ELR (cell line): Measurements from ENCODE around the gene ABCD2.
"Not testable (repeated sequence)": the region's sequence is repeated elsewhere in the genome, so short reads cannot be mapped to it uniquely, and the experiment has no call there.

ENCODE experiments used
- DNase-seq: peaks from one replicate; pipeline ENCODE4 v3.0.0-alpha.2; 2015; ENCODE audit warnings: low read depth

Gene ABCD2

GRCh38 chr12:39533951-39534350 is 85.7 kb downstream of the ABCD2 start:
- no peak for DNase-seq

DNA sequence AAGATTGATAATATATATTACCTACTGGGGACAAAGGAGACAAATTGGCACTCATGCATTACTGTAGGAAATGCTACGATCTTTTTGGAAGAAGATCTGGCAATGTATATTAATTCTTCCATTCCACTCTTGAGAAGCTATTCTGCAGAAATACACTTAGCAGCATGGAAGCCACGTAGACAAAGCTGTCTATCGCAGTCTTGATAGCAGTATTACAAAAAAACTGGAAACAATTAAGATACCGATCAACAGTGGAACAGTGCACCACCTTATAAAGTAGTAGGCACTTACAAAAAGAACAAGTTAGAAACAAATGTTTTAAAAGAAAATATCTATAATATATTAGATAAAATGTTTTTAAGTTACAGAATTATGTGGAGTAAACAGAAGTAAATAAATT is 87.2 kb downstream of the ABCD2 start:
- DNase-seq = no peak

DNA sequence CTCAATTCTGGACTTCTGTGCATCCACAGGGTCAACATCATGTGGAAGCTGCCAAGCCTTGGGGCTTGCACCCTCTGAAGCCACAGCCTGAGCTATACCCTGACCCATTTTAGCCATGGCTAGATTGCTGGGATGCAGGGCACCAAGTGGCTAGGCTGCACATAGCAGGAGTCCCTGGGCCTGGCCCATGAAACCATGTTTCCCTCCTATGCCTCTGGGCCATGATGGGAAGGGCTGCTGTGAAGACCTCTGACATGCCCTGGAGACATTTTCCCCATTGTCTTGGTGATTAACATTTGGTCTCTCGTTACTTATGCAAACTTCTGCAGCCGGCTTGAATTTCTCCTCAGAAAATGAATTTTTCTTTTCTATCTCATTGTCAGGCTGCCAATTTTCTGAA is 92.6 kb downstream of the ABCD2 start:
- no peak for DNase-seq

DNA sequence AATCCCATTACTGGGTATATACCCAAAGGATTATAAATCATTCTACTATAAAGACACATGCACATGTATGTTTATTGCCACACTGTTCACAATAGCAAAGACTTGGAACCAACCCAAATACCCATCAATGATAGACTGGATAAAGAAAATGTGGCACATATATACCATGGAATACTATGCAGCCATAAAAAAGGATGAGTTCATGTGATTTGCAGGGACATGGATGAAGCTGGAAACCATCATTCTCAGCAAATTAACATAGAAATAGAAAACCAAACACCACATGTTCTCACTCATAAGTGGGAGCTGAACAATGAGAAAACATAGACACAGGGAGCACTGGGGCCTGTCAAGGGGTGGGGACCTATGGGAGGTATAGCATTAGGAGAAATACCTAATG is 97.4 kb downstream of the ABCD2 start:
- not testable (repeated sequence) for DNase-seq

GRCh38 chr12:39510001-39510400 is 109.6 kb downstream of the ABCD2 start:
- no peak for DNase-seq

DNA sequence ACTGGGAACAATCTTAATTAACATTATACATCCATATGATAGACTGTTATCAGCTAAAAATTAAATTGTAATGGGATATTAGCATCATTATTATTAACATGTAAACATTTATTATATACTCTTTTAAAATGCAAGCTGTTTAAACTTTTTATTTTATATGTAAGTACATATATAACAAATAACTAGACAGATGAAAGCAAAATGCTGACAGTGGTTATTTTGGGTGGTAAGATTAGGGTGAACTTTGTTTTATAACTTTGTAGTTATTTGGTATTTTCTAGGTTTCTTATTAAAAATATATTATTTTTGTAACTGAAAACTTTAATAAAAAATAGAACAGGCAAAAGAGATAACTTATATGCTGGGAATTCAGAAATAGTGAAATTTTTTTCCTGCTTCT is 114.0 kb downstream of the ABCD2 start:
- DNase-seq = no peak

- peak; percentile 3 for DNase-seq
These were observed 114.6 kb downstream of the ABCD2 start for GRCh38 chr12:39505023-39505422.

DNA sequence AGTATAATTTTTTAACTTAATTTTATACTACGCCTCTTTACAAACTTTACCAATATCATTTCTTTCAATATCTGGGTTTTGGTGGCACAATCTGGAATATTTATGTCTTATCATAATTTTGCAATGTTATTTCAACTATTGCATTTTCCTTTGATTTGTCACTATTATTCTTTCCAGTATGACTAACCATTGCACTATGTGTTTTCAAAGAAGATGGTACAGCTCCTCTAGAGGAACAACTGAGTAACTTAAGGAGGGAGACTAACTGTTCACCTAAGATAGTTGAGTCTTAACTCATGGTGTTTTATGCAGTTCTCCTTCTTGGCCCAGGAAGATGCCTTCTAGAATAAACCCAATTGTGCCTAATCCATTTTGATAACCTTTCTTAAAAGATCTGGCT is 116.2 kb downstream of the ABCD2 start:
- DNase-seq = peak; percentile 74

DNA sequence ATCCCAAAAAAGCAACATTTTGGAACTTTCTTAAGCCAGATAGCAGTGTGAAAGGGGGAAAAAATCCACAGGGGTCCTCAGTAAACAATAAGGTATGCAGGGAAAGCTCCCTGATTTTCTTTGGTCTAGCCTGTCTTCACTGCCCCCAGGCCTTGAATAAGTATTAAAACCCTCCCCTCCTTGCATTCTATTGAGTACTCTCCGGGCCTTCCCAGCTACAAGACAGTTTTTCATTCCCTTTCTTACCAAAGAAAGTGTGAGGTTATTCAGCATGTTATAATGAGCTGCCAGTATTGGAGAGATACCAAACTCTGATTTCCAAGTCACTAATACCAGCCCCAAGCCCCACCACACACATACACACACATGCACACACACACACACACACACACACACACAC is 116.9 kb downstream of the ABCD2 start:
- no peak for DNase-seq
